ENCODE measurements around the gene PSAT1. TPM values are rescaled to one million over a fixed set of nuclear protein-coding genes. Genes with fewer than 3 reads are reported as not detected.
A peak's percentile ranks its signal among the peaks of the same experiment; 100 is the strongest.

PSAT1 gene
- total and polyA plus RNA-seq, 2 of the 4 experiments (the other 2 are of a cell fraction) = 77.2 to 88.4 TPM

GRCh38 chr9:78311075-78311474, 14.2 kb downstream of the PSAT1 start:
- Histone ChIP-seq H3K18ac (ENCODE audit: low read depth, low read length) (no peak overlapping the region), H3K4ac (ENCODE audit: low read depth, low read length) (no peak overlapping the region), H2AFZ (replicated peaks; ENCODE audit: low read length, poor library complexity) (no peak overlapping the region), H3K9ac (ENCODE audit: low read depth, low read length) (no peak overlapping the region), H3K36me3 (ENCODE audit: control insufficient read depth, insufficient read depth, low read length) (peaks cover 49% of the 10 kb centered on the region), H4K91ac (ENCODE audit: insufficient read depth, low read depth, low read length) (no peak overlapping the region), H3K4me1 (ENCODE audit: control insufficient read depth, insufficient read depth, low read length) (0 out of 2 replicates have a peak, but pooled peaks cover 2% of the 10 kb centered on the region), H4K20me1 (ENCODE audit: insufficient read depth, low read length) (peaks cover 51% of the 10 kb centered on the region), H3K56ac (ENCODE audit: extremely low read depth, insufficient read depth, low read length) (no peak overlapping the region), H3K4me3 (ENCODE audit: insufficient read depth, low read depth, low read length) (no peak overlapping the region), H2BK120ac (ENCODE audit: low read depth, low read length) (no peak overlapping the region), H3K79me1 (ENCODE audit: low read depth in 1 of 2, low read length in 2 of 2) (peaks cover 18 to 43% of the 10 kb centered on the region in 2 experiments; a peak in 3 of 4 replicates), H2AK9ac (replicated peaks; ENCODE audit: low read depth, low read length, poor library complexity) (peak overlapping the region; percentile 23), H2BK15ac (ENCODE audit: low read depth, low read length) (no peak overlapping the region), H3K9me1 (ENCODE audit: insufficient read depth, low read length) (peaks cover 4% of the 10 kb centered on the region; the same call in 1 of the 2 replicates), H3K27me3 (ENCODE audit: control insufficient read depth, insufficient read depth, low read length) (no peaks in the 10 kb centered on the region), H2BK20ac (ENCODE audit: low read depth, low read length) (no peak overlapping the region), H2BK5ac (ENCODE audit: low read depth, low read length, poor library complexity, severe bottlenecking) (no peak overlapping the region), H3K27ac (ENCODE audit: insufficient read depth, low read length) (no peak overlapping the region), H3K9me3 (ENCODE audit: control insufficient read depth, insufficient read depth, low read length) (no peaks in the 10 kb centered on the region), H2AK5ac (ENCODE audit: low read depth, low read length) (no peak overlapping the region), H4K5ac (ENCODE audit: low read depth, low read length) (no peak overlapping the region), H3K14ac (replicated peaks; ENCODE audit: low read depth, low read length) (no peak overlapping the region), H3K4me2 (ENCODE audit: low read depth, low read length) (no peak overlapping the region), H4K8ac (ENCODE audit: low read depth in 2 of 2, low read length in 2 of 2) (no peak overlapping the region), H3K23ac (ENCODE audit: low read depth, low read length) (no peak overlapping the region)
- 100% methylated on average over 1 of the region's 5 CpGs; no CpG with 5 or more reads in 1 of the 2 experiments for WGBS, 2 experiments (ENCODE audit: extremely low coverage in 2 of 2, insufficient read length in 1 of 2)
- DNase-seq = no peak
- dilution Hi-C loops (cut with HindIII; ENCODE audit: low sequenced_read_pairs, unreplicated experiment) (no loop called here), intact Hi-C loops (cut with micrococcal nuclease) (no loop called here), in situ Hi-C loops (cut with MboI; ENCODE audit: low sequenced_read_pairs) (no loop called here)
- TF ChIP-seq SMC3 (IDR thresholded peaks at IDR 0.05; ENCODE audit: low read depth, low read length) (no peak), FOS (IDR thresholded peaks at IDR 0.05; ENCODE audit: low read depth, low read length) (no peak), MXI1 (IDR thresholded peaks at IDR 0.05; ENCODE audit: borderline replicate concordance, low read depth, low read length) (no peak), RAD21 (IDR thresholded peaks at IDR 0.05; ENCODE audit: low read length) (no peak), BHLHE40 (IDR thresholded peaks at IDR 0.05; ENCODE audit: low read depth, low read length) (no peak), NFE2L2 (IDR thresholded peaks at IDR 0.05; ENCODE audit: low read depth, low read length) (no peak), CHD1 (IDR thresholded peaks at IDR 0.05; ENCODE audit: low read depth, low read length) (no peak), MAFK (IDR thresholded peaks at IDR 0.05; ENCODE audit: low read depth, low read length) (no peak)
- TF ChIP-seq, protein P1, sequence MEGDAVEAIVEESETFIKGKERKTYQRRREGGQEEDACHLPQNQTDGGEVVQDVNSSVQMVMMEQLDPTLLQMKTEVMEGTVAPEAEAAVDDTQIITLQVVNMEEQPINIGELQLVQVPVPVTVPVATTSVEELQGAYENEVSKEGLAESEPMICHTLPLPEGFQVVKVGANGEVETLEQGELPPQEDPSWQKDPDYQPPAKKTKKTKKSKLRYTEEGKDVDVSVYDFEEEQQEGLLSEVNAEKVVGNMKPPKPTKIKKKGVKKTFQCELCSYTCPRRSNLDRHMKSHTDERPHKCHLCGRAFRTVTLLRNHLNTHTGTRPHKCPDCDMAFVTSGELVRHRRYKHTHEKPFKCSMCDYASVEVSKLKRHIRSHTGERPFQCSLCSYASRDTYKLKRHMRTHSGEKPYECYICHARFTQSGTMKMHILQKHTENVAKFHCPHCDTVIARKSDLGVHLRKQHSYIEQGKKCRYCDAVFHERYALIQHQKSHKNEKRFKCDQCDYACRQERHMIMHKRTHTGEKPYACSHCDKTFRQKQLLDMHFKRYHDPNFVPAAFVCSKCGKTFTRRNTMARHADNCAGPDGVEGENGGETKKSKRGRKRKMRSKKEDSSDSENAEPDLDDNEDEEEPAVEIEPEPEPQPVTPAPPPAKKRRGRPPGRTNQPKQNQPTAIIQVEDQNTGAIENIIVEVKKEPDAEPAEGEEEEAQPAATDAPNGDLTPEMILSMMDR (conservative IDR thresholded peaks at IDR 0.05; ENCODE audit: low read depth, low read length) = no peak
- ChIA-PET POLR2A (ENCODE audit: unreplicated experiment) (no interaction called here), CTCF (no interaction called here)
- no peak for ATAC-seq (ENCODE audit: low read depth)
- no TSS peak for BruUV-seq (replicated peaks)

All from IMR-90 (cell line).